Subcutaneous abdominal adipose tissue (tissue), 5 donors: ENCODE data around the gene PCBP3.
"Not testable (repeated sequence)": the region's sequence is repeated elsewhere in the genome, so short reads cannot be mapped to it uniquely, and the experiment has no call there.

ENCODE experiments used
- H3K27ac ChIP-seq: one replicate; pipeline ENCODE4 v1.7.0; 2013; ENCODE audit warnings: low read depth, mild to moderate bottlenecking, inconsistent platforms, low read length, moderate library complexity
- H3K27me3 ChIP-seq, 5 donors: one replicate each; pipeline ENCODE4 v1.7.0; 2013; ENCODE audit warnings: low read length in 5 of 5, inconsistent platforms in 1 of 5; ENCODE audit not compliant: control insufficient read depth in 5 of 5, insufficient read depth in 4 of 5
- H3K36me3 ChIP-seq, 5 donors: one replicate each; pipeline ENCODE4 v1.7.0; 2013; ENCODE audit warnings: low read length in 5 of 5; ENCODE audit not compliant: control insufficient read depth in 5 of 5, insufficient read depth in 5 of 5
- H3K4me1 ChIP-seq, 5 donors: one replicate each; pipeline ENCODE4 v1.7.0; 2013; ENCODE audit warnings: low read length in 5 of 5, mild to moderate bottlenecking in 3 of 5, moderate library complexity in 1 of 5; ENCODE audit not compliant: control insufficient read depth in 5 of 5, insufficient read depth in 5 of 5
- H3K4me3 ChIP-seq, 5 donors: one replicate each; pipeline ENCODE4 v1.7.0; 2013; ENCODE audit warnings: low read length in 5 of 5, low read depth in 1 of 5
- H3K9ac ChIP-seq, 5 donors: one replicate each; pipeline ENCODE4 v1.7.0; 2013; ENCODE audit warnings: low read length in 5 of 5, mild to moderate bottlenecking in 4 of 5, moderate library complexity in 3 of 5
- H3K9me3 ChIP-seq, 5 donors: one replicate each; pipeline ENCODE4 v1.7.0; 2013; ENCODE audit warnings: low read length in 5 of 5; ENCODE audit not compliant: control insufficient read depth in 5 of 5
- donor health status: healthy.
- donor health status: healthy.
- donor health status: healthy.
- donor health status: healthy.
- donor health status: healthy.

PCBP3 gene

GRCh38 chr21:45669382-45669781, 25.9 kb downstream of the PCBP3 start:
- no peak overlapping the region for H3K27ac ChIP-seq

GRCh38 chr21:45670731-45671130, 27.2 kb downstream of the PCBP3 start:
- Histone ChIP-seq H3K4me1 (no peaks in the 10 kb centered on the region), H3K4me3 (no peak overlapping the region), H3K36me3 (peaks cover 0 to 8% (median 0%) of the 10 kb centered on the region in 5 donors), H3K9ac (no peak overlapping the region), H3K27me3 (no peaks in the 10 kb centered on the region), H3K27ac (no peak overlapping the region), H3K9me3 (peaks cover 0 to 15% (median 7%) of the 10 kb centered on the region in 5 donors)

More at GRCh38 chr21:45669382-45669781, 25.9 kb downstream of the PCBP3 start:
- H3K9me3 ChIP-seq = peaks cover 0 to 18% (median 7%) of the 10 kb centered on the region in 5 donors
- no peak overlapping the region for H3K9ac ChIP-seq
- no peaks in the 10 kb centered on the region for H3K4me1 ChIP-seq
- H3K36me3 ChIP-seq = peaks cover 0 to 8% (median 0%) of the 10 kb centered on the region in 5 donors
- no peak overlapping the region for H3K4me3 ChIP-seq
- no peaks in the 10 kb centered on the region for H3K27me3 ChIP-seq

DNA sequence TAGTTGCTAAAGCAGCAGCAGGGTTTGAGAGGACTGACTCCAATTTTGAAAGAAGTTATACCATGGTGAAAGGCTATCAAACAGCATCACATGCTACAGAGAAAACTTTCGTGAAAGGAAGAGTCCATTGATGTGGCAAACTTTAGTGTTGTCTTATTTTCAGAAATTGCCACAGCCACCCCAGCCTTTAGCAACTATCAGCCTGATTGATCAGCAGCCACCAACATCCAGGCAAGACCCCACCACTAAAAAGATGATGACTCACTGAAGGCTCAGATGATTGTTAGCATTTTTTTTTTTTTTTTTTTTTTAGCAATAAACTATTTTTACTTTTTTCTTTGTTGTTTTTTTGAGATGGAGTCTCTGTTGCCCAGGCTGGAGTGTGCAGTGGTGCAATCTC, 35.3 kb downstream of the PCBP3 start:
- H3K36me3 ChIP-seq, H3K9ac ChIP-seq, H3K4me1 ChIP-seq, H3K27me3 ChIP-seq, H3K9me3 ChIP-seq, H3K4me3 ChIP-seq, H3K27ac ChIP-seq: not testable (repeated sequence)

GRCh38 chr21:45680215-45680614, 36.7 kb downstream of the PCBP3 start:
- Histone ChIP-seq H3K4me1 (no peaks in the 10 kb centered on the region), H3K36me3 (peaks cover 0 to 5% (median 0%) of the 10 kb centered on the region in 5 donors), H3K9me3 (no peaks in the 10 kb centered on the region), H3K4me3 (no peak overlapping the region), H3K9ac (no peak overlapping the region), H3K27ac (no peak overlapping the region), H3K27me3 (no peaks in the 10 kb centered on the region)

- H3K4me3 ChIP-seq = no peak overlapping the region
- peaks cover 0 to 4% (median 0%) of the 10 kb centered on the region in 5 donors for H3K9me3 ChIP-seq
- H3K36me3 ChIP-seq = no peaks in the 10 kb centered on the region
- no peak overlapping the region for H3K27ac ChIP-seq
- H3K27me3 ChIP-seq = no peaks in the 10 kb centered on the region
- peaks cover 0 to 5% (median 4%) of the 10 kb centered on the region in 5 donors for H3K4me1 ChIP-seq
- no peak overlapping the region for H3K9ac ChIP-seq
These were observed 51.6 kb downstream of the PCBP3 start for GRCh38 chr21:45695086-45695485.

DNA sequence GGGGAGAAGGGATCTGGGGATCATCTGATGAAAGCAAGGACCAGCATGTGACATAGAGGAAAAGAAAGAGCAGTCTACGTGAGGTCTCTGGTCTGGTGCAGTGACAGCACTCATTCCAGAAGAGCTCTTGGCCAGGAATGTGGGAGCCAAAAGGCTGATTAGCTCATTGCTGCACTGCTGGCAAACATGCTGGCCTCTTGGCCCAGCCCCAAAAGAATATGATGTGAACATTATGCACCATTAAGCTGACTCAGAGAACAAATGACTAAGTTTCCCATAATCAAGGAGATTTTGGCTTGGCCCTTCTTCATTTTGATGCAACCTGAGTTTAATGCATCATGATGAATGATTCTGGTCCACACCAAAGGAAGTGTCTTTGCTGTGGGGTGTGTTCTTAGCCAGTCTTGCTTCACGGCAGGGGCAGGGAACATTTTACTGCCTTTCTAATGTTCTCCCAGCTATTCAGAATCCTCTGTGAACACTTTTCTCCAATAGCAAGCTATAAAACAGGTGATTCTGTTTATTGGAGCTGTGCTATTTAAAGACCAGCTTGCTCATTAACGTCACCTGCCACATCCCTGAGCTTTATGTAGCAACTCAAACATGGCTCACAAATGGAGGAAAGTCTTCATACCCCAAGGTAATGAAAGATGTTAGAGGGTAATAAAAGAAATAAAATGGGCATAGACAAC, 55.1 kb downstream of the PCBP3 start:
- no peak overlapping the region for H3K27ac ChIP-seq
- peaks cover 0 to 5% (median 4%) of the 10 kb centered on the region in 5 donors for H3K4me1 ChIP-seq
- no peak overlapping the region for H3K4me3 ChIP-seq
- no peaks in the 10 kb centered on the region for H3K27me3 ChIP-seq
- peaks cover 0 to 4% (median 0%) of the 10 kb centered on the region in 5 donors for H3K9me3 ChIP-seq
- H3K9ac ChIP-seq = no peak overlapping the region
- no peaks in the 10 kb centered on the region for H3K36me3 ChIP-seq

- no peak overlapping the region for H3K27ac ChIP-seq
- no peak overlapping the region for H3K9ac ChIP-seq
- peaks cover 0 to 5% (median 4%) of the 10 kb centered on the region in 5 donors for H3K4me1 ChIP-seq
- H3K4me3 ChIP-seq = no peak overlapping the region
- H3K36me3 ChIP-seq = no peaks in the 10 kb centered on the region
- H3K9me3 ChIP-seq = peaks cover 0 to 4% (median 0%) of the 10 kb centered on the region in 5 donors
- no peaks in the 10 kb centered on the region for H3K27me3 ChIP-seq
These were observed 55.9 kb downstream of the PCBP3 start for GRCh38 chr21:45699251-45699942.

- Histone ChIP-seq H3K36me3 (no peaks in the 10 kb centered on the region), H3K9me3 (peaks cover 0 to 4% (median 0%) of the 10 kb centered on the region in 5 donors), H3K27ac (no peak overlapping the region), H3K27me3 (no peaks in the 10 kb centered on the region), H3K4me3 (no peak overlapping the region), H3K9ac (no peak overlapping the region), H3K4me1 (peaks cover 0 to 5% (median 4%) of the 10 kb centered on the region in 5 donors)
These were observed 56.4 kb downstream of the PCBP3 start for GRCh38 chr21:45699966-45700365.

GRCh38 chr21:45700461-45700860, 56.9 kb downstream of the PCBP3 start:
- no peak overlapping the region for H3K9ac ChIP-seq
- no peaks in the 10 kb centered on the region for H3K27me3 ChIP-seq
- no peaks in the 10 kb centered on the region for H3K36me3 ChIP-seq
- no peak overlapping the region for H3K27ac ChIP-seq
- H3K9me3 ChIP-seq = peaks cover 0 to 4% (median 0%) of the 10 kb centered on the region in 5 donors
- peaks cover 0 to 5% (median 4%) of the 10 kb centered on the region in 5 donors for H3K4me1 ChIP-seq
- H3K4me3 ChIP-seq = no peak overlapping the region
